SU-DHL-6 (cell line): ENCODE results near the gene MAGI3.

Experiments
- H2AFZ ChIP-seq: fragments of 200-600 bp; sonication (generic); 2 replicates; pipeline ENCODE4 v1.6.1; 2014; ENCODE audit warnings: low read depth, mild to moderate bottlenecking, moderate library complexity, mixed read lengths, antibody characterized with exemption, low read length; ENCODE audit not compliant: severe bottlenecking
- H3F3A ChIP-seq: fragments of 200-600 bp; shearing (Covaris generic); 2 replicates; pipeline ENCODE4 v1.6.0; 2016; ENCODE audit warnings: antibody characterized with exemption, mild to moderate bottlenecking; ENCODE audit not compliant: insufficient read depth
- H3K27ac ChIP-seq: fragments of 200-600 bp; sonication (generic); 2 replicates; pipeline ENCODE4 v1.5.1; 2016; ENCODE audit warnings: low read depth, mild to moderate bottlenecking, low read length, moderate library complexity, mixed read lengths
- H3K27me3 ChIP-seq: fragments of 200-600 bp; sonication (generic), shearing (Covaris generic); 2 replicates; pipeline ENCODE4 v1.6.0; 2014; ENCODE audit warnings: mild to moderate bottlenecking, low read length
- H3K36me3 ChIP-seq: fragments of 200-600 bp; sonication (generic); 2 replicates; pipeline ENCODE4 v1.6.1; 2014; ENCODE audit warnings: mild to moderate bottlenecking, low read length, mixed read lengths
- H3K4me2 ChIP-seq: fragments of 300-600, 200-600 bp; shearing (Covaris generic), sonication (generic); 2 replicates; pipeline ENCODE4 v1.6.0; 2014; ENCODE audit warnings: low read length, low read depth, mild to moderate bottlenecking; ENCODE audit not compliant: poor library complexity, severe bottlenecking
- H3K4me3 ChIP-seq: fragments of 200-600 bp; sonication (generic); 2 replicates; pipeline ENCODE4 v1.5.1; 2014; ENCODE audit warnings: antibody characterized with exemption, low read length, mild to moderate bottlenecking, mixed read lengths; ENCODE audit not compliant: insufficient read depth, poor library complexity, severe bottlenecking
- H3K79me2 ChIP-seq: fragments of 200-600 bp; sonication (generic); 2 replicates; pipeline ENCODE4 v1.6.1; 2014; ENCODE audit warnings: mild to moderate bottlenecking, low read length, moderate library complexity; ENCODE audit not compliant: insufficient read depth
- H3K9ac ChIP-seq: fragments of 200-600 bp; sonication (generic); 2 replicates; pipeline ENCODE4 v1.7.0; 2014; ENCODE audit warnings: mild to moderate bottlenecking, low read length
- H3K9me2 ChIP-seq: fragments of 200-600 bp; sonication (generic); replicated peaks from 2 replicates; pipeline ENCODE4 v1.6.1; 2014; ENCODE audit warnings: low read length; ENCODE audit not compliant: insufficient read depth
- H3K9me3 ChIP-seq: fragments of 200-600 bp; sonication (generic); 2 replicates; pipeline ENCODE4 v1.6.1; 2014; ENCODE audit warnings: low read length, mixed read lengths; ENCODE audit not compliant: insufficient read depth
- H4K20me1 ChIP-seq: fragments of 200-600 bp; sonication (generic); 2 replicates; pipeline ENCODE4 v1.6.1; 2014; ENCODE audit warnings: low read depth, mild to moderate bottlenecking, antibody characterized with exemption, low read length, moderate library complexity, mixed read lengths
- EZH2phosphoT487 ChIP-seq: fragments of 200-600 bp; sonication (generic), shearing (Covaris generic); conservative IDR thresholded peaks from 2 replicates; pipeline ENCODE4 v1.6.1; 2018; ENCODE audit warnings: mild to moderate bottlenecking, antibody characterized with exemption, low read length, moderate library complexity, mixed read lengths
- TF ChIP-seq, protein P1 (sequence below): fragments of 200-600 bp; sonication (generic); IDR thresholded peaks from one replicate; pipeline ENCODE4 v1.5.1; 2017; ENCODE audit warnings: antibody characterized with exemption, mild to moderate bottlenecking, low read length, moderate library complexity; ENCODE audit not compliant: insufficient read depth, poor library complexity, severe bottlenecking

The MAGI3 gene

DNA sequence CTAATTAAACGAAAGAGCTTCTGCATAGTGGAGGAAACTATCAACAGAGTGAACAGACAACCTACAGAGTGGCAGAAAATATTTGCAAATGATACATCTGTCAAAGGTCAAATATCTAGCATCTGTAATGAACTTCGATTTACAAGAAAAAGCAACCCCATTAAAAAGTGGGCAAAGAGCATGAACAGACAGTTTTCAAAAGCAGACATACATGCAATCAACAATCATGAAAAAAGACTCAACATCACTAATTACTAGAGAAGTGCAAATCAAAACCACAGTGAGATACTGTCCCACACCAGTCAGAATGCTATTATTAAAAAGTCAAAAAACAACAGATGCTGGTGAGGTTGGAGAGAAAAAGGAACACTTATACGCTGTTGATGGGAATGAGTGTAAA, 103.2 kb downstream of the MAGI3 start:
- Histone ChIP-seq H3F3A (no peaks in the 10 kb centered on the region), H4K20me1 (no peaks in the 10 kb centered on the region), H3K4me2 (no peak overlapping the region), H3K36me3 (no peaks in the 10 kb centered on the region), H3K27me3 (no peaks in the 10 kb centered on the region), H3K9ac (no peak overlapping the region), H3K9me3 (no peaks in the 10 kb centered on the region), H3K79me2 (no peaks in the 10 kb centered on the region), H3K4me3 (no peak overlapping the region), H2AFZ (no peak overlapping the region), H3K27ac (no peak overlapping the region), H3K9me2 (no peaks in the 10 kb centered on the region)
- TF ChIP-seq, protein P1, sequence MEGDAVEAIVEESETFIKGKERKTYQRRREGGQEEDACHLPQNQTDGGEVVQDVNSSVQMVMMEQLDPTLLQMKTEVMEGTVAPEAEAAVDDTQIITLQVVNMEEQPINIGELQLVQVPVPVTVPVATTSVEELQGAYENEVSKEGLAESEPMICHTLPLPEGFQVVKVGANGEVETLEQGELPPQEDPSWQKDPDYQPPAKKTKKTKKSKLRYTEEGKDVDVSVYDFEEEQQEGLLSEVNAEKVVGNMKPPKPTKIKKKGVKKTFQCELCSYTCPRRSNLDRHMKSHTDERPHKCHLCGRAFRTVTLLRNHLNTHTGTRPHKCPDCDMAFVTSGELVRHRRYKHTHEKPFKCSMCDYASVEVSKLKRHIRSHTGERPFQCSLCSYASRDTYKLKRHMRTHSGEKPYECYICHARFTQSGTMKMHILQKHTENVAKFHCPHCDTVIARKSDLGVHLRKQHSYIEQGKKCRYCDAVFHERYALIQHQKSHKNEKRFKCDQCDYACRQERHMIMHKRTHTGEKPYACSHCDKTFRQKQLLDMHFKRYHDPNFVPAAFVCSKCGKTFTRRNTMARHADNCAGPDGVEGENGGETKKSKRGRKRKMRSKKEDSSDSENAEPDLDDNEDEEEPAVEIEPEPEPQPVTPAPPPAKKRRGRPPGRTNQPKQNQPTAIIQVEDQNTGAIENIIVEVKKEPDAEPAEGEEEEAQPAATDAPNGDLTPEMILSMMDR: no peak
- no peak for TF ChIP-seq EZH2phosphoT487

DNA sequence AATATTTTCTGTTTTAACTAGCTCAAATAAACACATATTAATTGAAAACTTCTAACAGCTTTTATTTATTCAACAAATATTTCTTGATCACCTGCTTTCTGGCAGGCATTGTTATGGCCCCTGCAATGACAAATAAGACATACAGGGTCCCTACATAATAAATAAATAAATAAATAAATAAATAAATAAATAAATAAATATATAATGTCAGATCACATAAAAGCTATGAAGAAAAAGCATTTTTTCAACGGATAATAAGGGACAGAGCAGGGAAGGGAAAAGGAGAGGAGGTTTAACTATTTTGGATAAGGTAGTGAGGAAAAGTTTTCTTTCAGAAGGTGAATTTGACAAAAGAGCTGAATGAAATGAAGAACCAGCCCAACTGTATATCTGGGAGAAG, 115.0 kb downstream of the MAGI3 start:
- Histone ChIP-seq H3K4me2 (no peak overlapping the region), H2AFZ (no peak overlapping the region), H3K27ac (no peak overlapping the region), H3K79me2 (no peaks in the 10 kb centered on the region), H3K9ac (no peak overlapping the region), H4K20me1 (no peaks in the 10 kb centered on the region), H3F3A (no peaks in the 10 kb centered on the region; the same call in 1 of the 2 replicates), H3K36me3 (no peaks in the 10 kb centered on the region), H3K9me3 (peaks cover under 1% of the 10 kb centered on the region; the same call in 1 of the 2 replicates), H3K4me3 (no peak overlapping the region), H3K9me2 (no peaks in the 10 kb centered on the region), H3K27me3 (no peaks in the 10 kb centered on the region)
- TF ChIP-seq, protein P1: no peak
- TF ChIP-seq EZH2phosphoT487: no peak

DNA sequence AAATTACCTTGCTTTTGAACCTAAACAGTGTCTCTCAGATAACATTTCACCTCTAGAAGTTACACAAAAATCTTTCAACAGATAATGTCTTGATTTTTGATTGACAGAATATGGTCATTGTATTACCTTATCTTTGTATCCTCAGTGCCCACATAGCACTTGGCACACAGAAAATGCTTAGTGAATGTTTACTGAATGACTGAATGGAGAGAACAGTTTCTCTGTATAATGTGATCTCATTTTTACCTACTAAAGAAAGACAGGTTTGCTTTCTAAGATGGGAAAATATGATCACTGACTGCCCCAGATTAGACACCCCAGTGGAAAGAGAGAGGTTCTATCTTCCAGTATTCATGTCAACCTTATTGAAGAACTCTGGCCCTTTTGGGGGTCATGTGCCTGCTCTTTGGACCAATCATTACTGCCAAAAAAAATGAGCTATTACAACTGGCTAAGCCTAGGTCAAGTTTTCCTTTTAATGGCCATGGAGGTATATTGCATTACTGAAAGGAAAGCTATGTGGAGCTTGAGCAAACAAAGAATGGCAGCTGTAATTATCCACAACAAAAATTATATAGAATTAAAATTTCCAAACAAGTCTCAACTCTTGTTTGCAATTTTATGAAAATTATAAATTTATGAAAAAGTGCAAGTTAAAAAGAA, 117.4 kb downstream of the MAGI3 start:
- Histone ChIP-seq H3K79me2 (no peaks in the 10 kb centered on the region), H2AFZ (no peak overlapping the region), H3K9me3 (peaks cover 15% of the 10 kb centered on the region; the same call in 1 of the 2 replicates), H3K4me3 (no peak overlapping the region), H3K9me2 (no peaks in the 10 kb centered on the region), H3K27ac (no peak overlapping the region), H4K20me1 (no peaks in the 10 kb centered on the region), H3K9ac (no peak overlapping the region), H3F3A (no peaks in the 10 kb centered on the region; the same call in 1 of the 2 replicates), H3K27me3 (no peaks in the 10 kb centered on the region), H3K4me2 (no peak overlapping the region), H3K36me3 (no peaks in the 10 kb centered on the region)
- TF ChIP-seq, protein P1: no peak
- TF ChIP-seq EZH2phosphoT487: no peak
